MCF 10A (cell line): ENCODE results near the gene PBRM1. TPM values are rescaled to one million over a fixed set of nuclear protein-coding genes. Genes with fewer than 3 reads are reported as not detected.

ENCODE experiments used
- BruUV-seq: library from RNA; stranded (reverse); fragments of 400-500 nt; replicated peaks from 2 replicates; lab custom pipeline; 2021; lab: Mats Ljungman, UMichigan
- CTCF ChIA-PET: fragments of 300-600 bp; sonication (Branson Sonifier 250); formaldehyde crosslinking; extraction: SDS; loops from one replicate; lab custom pipeline; 2021; ENCODE audit warnings: antibody characterized with exemption, inconsistent platforms; lab: Yijun Ruan, JAX
- POLR2A ChIA-PET: fragments of 300-600, 350-650 bp; sonication (Branson Sonifier 250); formaldehyde crosslinking; extraction: SDS; loops from one replicate; lab custom pipeline; 2020; ENCODE audit warnings: antibody characterized with exemption, inconsistent platforms; lab: Yijun Ruan, JAX
- DNase-seq: peaks from one replicate; pipeline ENCODE4 v3.0.0-alpha.2; 2018; ENCODE audit not compliant: unreplicated experiment
- H3K27ac Mint-ChIP-seq: one replicate; pipeline ENCODE4 v1.8.0; 2022; ENCODE audit warnings: mild to moderate bottlenecking, low read depth, mixed read lengths; ENCODE audit not compliant: unreplicated experiment
- H3K27me3 Mint-ChIP-seq: one replicate; pipeline ENCODE4 v1.8.0; 2022; ENCODE audit warnings: mixed read lengths; ENCODE audit not compliant: insufficient read depth, unreplicated experiment
- H3K36me3 Mint-ChIP-seq: one replicate; pipeline ENCODE4 v1.8.0; 2022; ENCODE audit warnings: mild to moderate bottlenecking, moderate library complexity, mixed read lengths; ENCODE audit not compliant: insufficient read depth, unreplicated experiment
- H3K4me1 Mint-ChIP-seq: one replicate; pipeline ENCODE4 v1.8.0; 2022; ENCODE audit warnings: mixed read lengths; ENCODE audit not compliant: insufficient read depth, unreplicated experiment
- H3K4me3 Mint-ChIP-seq: one replicate; pipeline ENCODE4 v1.8.0; 2022; ENCODE audit warnings: mild to moderate bottlenecking, moderate library complexity, mixed read lengths; ENCODE audit not compliant: unreplicated experiment
- H3K9me3 Mint-ChIP-seq: one replicate; pipeline ENCODE4 v1.8.0; 2022; ENCODE audit warnings: mixed read lengths; ENCODE audit not compliant: unreplicated experiment
- CTCF ChIP-seq: fragments of 200-600 bp; IDR thresholded peaks from one replicate; pipeline ENCODE4 v1.8.0; 2022; ENCODE audit warnings: antibody characterized with exemption, mild to moderate bottlenecking; ENCODE audit not compliant: unreplicated experiment
- intact Hi-C: fragments of 100-400 bp; cut with micrococcal nuclease; formaldehyde crosslinking; loops from 2 replicates; pipeline ENCODE4 v1.14.1; 2022
- total RNA-seq: library from RNA; stranded (reverse); gene quantifications from 2 replicates; pipeline ENCODE4 v1.2.3, GENCODE V29; 2022

Gene PBRM1
- total RNA-seq, 1 experiment from 2014 or later, result 56.9 TPM

- peak within 1 kb of the TSS; percentile 72 for H3K4me3 Mint-ChIP-seq
- ChIA-PET CTCF (no interaction called here), POLR2A (no interaction called here)
- BruUV-seq, result no TSS peak
- peak; percentile 68 for DNase-seq
- H3K4me1 Mint-ChIP-seq, result peaks cover 19% of the 10 kb centered on the region
- H3K36me3 Mint-ChIP-seq, result peaks cover 14% of the 10 kb centered on the region
- H3K27ac Mint-ChIP-seq, result peak within 1 kb of the TSS; percentile 61
- no peaks in the 10 kb centered on the region for H3K27me3 Mint-ChIP-seq
- intact Hi-C loops, result loop anchor here (10.0 kb wide), 1 partner anchor 59 kb away; no protein-coding TSS in a partner anchor
- no peaks in the 10 kb centered on the region for H3K9me3 Mint-ChIP-seq
- TF ChIP-seq CTCF, result no peak
These were observed 152.0 kb downstream of the PBRM1 start, which contains the start of gene NT5DC2 for GRCh38 chr3:52533623-52534280. TSS of gene NT5DC2 (minus strand) at chr3:52533857. CDS start at chr3:52533737, 120 bp downstream.

GRCh38 chr3:52532838-52533622 is 152.7 kb downstream of the PBRM1 start:
- no peaks in the 10 kb centered on the region for H3K9me3 Mint-ChIP-seq
- ChIA-PET CTCF (no interaction called here), POLR2A (interaction anchor here (0.6 to 0.9 kb wide), 5 partner anchors 11 to 154 kb away, joined by 3 to 4 read pairs (median 3); no protein-coding TSS in a partner anchor)
- intact Hi-C loops, result loop anchor here (10.0 kb wide), 1 partner anchor 58 kb away; no protein-coding TSS in a partner anchor
- no peaks in the 10 kb centered on the region for H3K27me3 Mint-ChIP-seq
- peak overlapping the region; percentile 72 for H3K4me3 Mint-ChIP-seq
- H3K36me3 Mint-ChIP-seq, result peaks cover 13% of the 10 kb centered on the region
- BruUV-seq, result no TSS peak
- H3K4me1 Mint-ChIP-seq, result peaks cover 13% of the 10 kb centered on the region
- no peak for TF ChIP-seq CTCF
- DNase-seq, result peak; percentile 13
- H3K27ac Mint-ChIP-seq, result peak overlapping the region; percentile 51

GRCh38 chr3:52532517-52532837 is 153.2 kb downstream of the PBRM1 start:
- DNase-seq, result peak; percentile 15
- H3K27ac Mint-ChIP-seq, result peak overlapping the region; percentile 51
- no peak for TF ChIP-seq CTCF
- POLR2A ChIA-PET, result interaction anchor here (0.6 to 0.9 kb wide), 4 partner anchors 10 to 154 kb away, joined by 3 to 4 read pairs (median 4); no protein-coding TSS in a partner anchor
- no TSS peak for BruUV-seq
- H3K27me3 Mint-ChIP-seq, result no peaks in the 10 kb centered on the region
- peak overlapping the region; percentile 72 for H3K4me3 Mint-ChIP-seq
- no peaks in the 10 kb centered on the region for H3K9me3 Mint-ChIP-seq
- H3K36me3 Mint-ChIP-seq, result peaks cover 8% of the 10 kb centered on the region
- intact Hi-C loops, result loop anchor here (10.0 kb wide), 1 partner anchor 58 kb away; no protein-coding TSS in a partner anchor
- CTCF ChIA-PET, result no interaction called here
- peaks cover 8% of the 10 kb centered on the region for H3K4me1 Mint-ChIP-seq
